GM18517 (cell line): Measurements from ENCODE around the gene KLHDC1.
"Not testable (repeated sequence)": the region's sequence is repeated elsewhere in the genome, so short reads cannot be mapped to it uniquely, and the experiment has no call there.

Source experiments
- ATAC-seq: cut with Tn5 transposase; IDR thresholded peaks from one replicate; pipeline ENCODE4 v1.9.1; 2021; ENCODE audit warnings: mild to moderate bottlenecking, moderate library complexity; ENCODE audit not compliant: unreplicated experiment

KLHDC1 gene

GRCh38 chr14:49781040-49781439 is 88.1 kb downstream of the KLHDC1 start:
- not testable (repeated sequence) for ATAC-seq

- ATAC-seq: no peak
Observed at GRCh38 chr14:49783394-49784014, 90.6 kb downstream of the KLHDC1 start.

GRCh38 chr14:49786315-49786714 is 93.4 kb downstream of the KLHDC1 start:
- no peak for ATAC-seq

GRCh38 chr14:49792618-49793017 is 99.7 kb downstream of the KLHDC1 start:
- no peak for ATAC-seq

DNA sequence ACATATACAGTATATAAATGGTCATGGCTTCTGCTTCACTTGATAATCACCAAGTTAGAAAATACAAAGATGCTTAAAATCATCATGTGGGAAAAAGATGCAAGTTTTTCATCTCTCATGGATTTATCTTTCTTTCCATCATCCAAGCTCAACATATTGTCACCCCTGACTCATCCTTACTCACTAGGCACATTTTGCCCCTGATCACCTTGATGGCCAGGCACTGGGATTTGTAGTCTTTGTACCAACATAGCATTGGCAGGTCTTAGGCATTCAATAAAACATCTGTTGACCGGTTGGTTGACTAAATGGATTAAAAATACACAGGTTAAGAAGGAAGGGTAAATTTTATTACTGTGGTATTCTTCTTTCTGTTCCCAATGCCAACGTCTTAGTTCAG is 103.1 kb downstream of the KLHDC1 start:
- no peak for ATAC-seq
